RWPE2 (cell line): ENCODE results near the gene SERPINA5.

ENCODE experiments used
- ATAC-seq: fragments of 200-7000 bp; cut with Tn5 transposase; 3 replicates; pipeline ENCODE4 v1.9.1; 2021; ENCODE audit warnings: low read depth
- DNase-seq: peaks from one replicate; pipeline ENCODE4 v3.0.0-alpha.2; 2020; ENCODE audit warnings: low spot score
- H3K27ac ChIP-seq: fragments of 450-650 bp; 2 replicates; pipeline ENCODE4 v1.5.1; 2017; ENCODE audit warnings: mild to moderate bottlenecking; ENCODE audit not compliant: poor library complexity, severe bottlenecking
- H3K27me3 ChIP-seq: fragments of 250-450 bp; sonication (Bioruptor Pico); 2 replicates; pipeline ENCODE4 v1.5.1; 2021; ENCODE audit warnings: mild to moderate bottlenecking, moderate library complexity; ENCODE audit not compliant: insufficient read depth, poor library complexity, severe bottlenecking
- H3K36me3 ChIP-seq: fragments of 250-450 bp; sonication (Bioruptor Pico); 2 replicates; pipeline ENCODE4 v1.5.1; 2020; ENCODE audit warnings: low read depth, mild to moderate bottlenecking, moderate library complexity
- H3K4me1 ChIP-seq: fragments of 250-450 bp; sonication (Bioruptor Pico); 2 replicates; pipeline ENCODE4 v1.5.1; 2021; ENCODE audit warnings: mild to moderate bottlenecking, moderate library complexity; ENCODE audit not compliant: insufficient read depth, poor library complexity, severe bottlenecking
- H3K4me3 ChIP-seq: fragments of 250-450 bp; sonication (Bioruptor Pico); 2 replicates; pipeline ENCODE4 v1.5.1; 2021; ENCODE audit warnings: mild to moderate bottlenecking, moderate library complexity; ENCODE audit not compliant: severe bottlenecking
- H3K9me3 ChIP-seq: fragments of 250-450 bp; sonication (Bioruptor Pico); 2 replicates; pipeline ENCODE4 v1.5.1; 2021; ENCODE audit warnings: mild to moderate bottlenecking, moderate library complexity; ENCODE audit not compliant: severe bottlenecking
- TF ChIP-seq, protein P1 (sequence below): fragments of 450-650 bp; IDR thresholded peaks from one replicate; pipeline ENCODE4 v1.5.1; 2017; ENCODE audit warnings: mild to moderate bottlenecking, moderate library complexity; ENCODE audit not compliant: poor library complexity, severe bottlenecking

Gene SERPINA5

GRCh38 chr14:94586635-94587034, 5.4 kb downstream of the SERPINA5 start:
- Histone ChIP-seq H3K27ac (no peak overlapping the region), H3K4me1 (no peaks in the 10 kb centered on the region), H3K9me3 (peaks cover 2% of the 10 kb centered on the region), H3K4me3 (no peak overlapping the region), H3K27me3 (no peaks in the 10 kb centered on the region), H3K36me3 (no peaks in the 10 kb centered on the region)
- TF ChIP-seq, protein P1, sequence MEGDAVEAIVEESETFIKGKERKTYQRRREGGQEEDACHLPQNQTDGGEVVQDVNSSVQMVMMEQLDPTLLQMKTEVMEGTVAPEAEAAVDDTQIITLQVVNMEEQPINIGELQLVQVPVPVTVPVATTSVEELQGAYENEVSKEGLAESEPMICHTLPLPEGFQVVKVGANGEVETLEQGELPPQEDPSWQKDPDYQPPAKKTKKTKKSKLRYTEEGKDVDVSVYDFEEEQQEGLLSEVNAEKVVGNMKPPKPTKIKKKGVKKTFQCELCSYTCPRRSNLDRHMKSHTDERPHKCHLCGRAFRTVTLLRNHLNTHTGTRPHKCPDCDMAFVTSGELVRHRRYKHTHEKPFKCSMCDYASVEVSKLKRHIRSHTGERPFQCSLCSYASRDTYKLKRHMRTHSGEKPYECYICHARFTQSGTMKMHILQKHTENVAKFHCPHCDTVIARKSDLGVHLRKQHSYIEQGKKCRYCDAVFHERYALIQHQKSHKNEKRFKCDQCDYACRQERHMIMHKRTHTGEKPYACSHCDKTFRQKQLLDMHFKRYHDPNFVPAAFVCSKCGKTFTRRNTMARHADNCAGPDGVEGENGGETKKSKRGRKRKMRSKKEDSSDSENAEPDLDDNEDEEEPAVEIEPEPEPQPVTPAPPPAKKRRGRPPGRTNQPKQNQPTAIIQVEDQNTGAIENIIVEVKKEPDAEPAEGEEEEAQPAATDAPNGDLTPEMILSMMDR, result no peak
- DNase-seq, result no peak
- no peak for ATAC-seq

- ATAC-seq (no peak), DNase-seq (no peak)
- no peaks in the 10 kb centered on the region for H3K27me3 ChIP-seq
- no peaks in the 10 kb centered on the region for H3K4me1 ChIP-seq
- no peak overlapping the region for H3K4me3 ChIP-seq
- no peak overlapping the region for H3K27ac ChIP-seq
- peaks cover 2% of the 10 kb centered on the region for H3K9me3 ChIP-seq
- TF ChIP-seq, protein P1, result no peak
- no peaks in the 10 kb centered on the region for H3K36me3 ChIP-seq
These were observed 7.1 kb downstream of the SERPINA5 start for GRCh38 chr14:94588311-94588710.

DNA sequence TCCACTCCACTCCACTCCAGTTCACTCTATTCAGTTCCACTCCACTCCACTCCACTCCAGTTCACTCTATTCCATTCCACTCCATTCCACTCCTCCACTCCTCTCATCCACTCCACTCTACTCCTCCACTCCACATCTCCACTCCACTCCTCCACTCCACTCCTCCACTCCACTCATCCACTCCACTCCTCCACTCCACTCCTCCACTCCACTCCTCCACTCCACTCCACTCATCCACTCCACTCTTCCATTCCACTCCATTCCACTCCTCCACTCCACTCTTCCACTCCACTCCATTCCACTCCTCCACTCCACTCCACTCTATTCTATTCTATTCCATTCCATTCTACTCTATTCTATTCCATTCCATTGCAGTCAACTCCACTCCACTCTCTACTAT, 9.8 kb downstream of the SERPINA5 start:
- TF ChIP-seq, protein P1, result no peak
- H3K27me3 ChIP-seq, result no peaks in the 10 kb centered on the region
- no peak overlapping the region for H3K4me3 ChIP-seq
- no peaks in the 10 kb centered on the region for H3K9me3 ChIP-seq
- no peak for DNase-seq
- H3K4me1 ChIP-seq, result no peaks in the 10 kb centered on the region
- H3K27ac ChIP-seq, result no peak overlapping the region
- H3K36me3 ChIP-seq, result no peaks in the 10 kb centered on the region
- no peak for ATAC-seq

DNA sequence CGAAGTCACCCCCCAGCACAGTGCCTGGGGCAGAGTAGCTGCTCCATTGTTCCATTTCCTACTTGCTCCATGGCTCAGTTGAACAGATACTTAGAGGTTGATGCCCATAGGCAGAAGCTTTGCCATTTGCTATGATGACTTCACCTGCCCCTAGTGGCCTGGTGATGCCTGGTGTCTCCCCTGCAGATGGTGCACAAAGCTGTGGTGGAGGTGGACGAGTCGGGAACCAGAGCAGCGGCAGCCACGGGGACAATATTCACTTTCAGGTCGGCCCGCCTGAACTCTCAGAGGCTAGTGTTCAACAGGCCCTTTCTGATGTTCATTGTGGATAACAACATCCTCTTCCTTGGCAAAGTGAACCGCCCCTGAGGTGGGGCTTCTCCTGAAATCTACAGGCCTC, 10.6 kb downstream of the SERPINA5 start:
- TF ChIP-seq, protein P1, result no peak
- ATAC-seq, result no peak
- no peak overlapping the region for H3K27ac ChIP-seq
- no peaks in the 10 kb centered on the region for H3K36me3 ChIP-seq
- H3K4me3 ChIP-seq, result no peak overlapping the region
- no peaks in the 10 kb centered on the region for H3K9me3 ChIP-seq
- H3K4me1 ChIP-seq, result no peaks in the 10 kb centered on the region
- DNase-seq, result no peak
- H3K27me3 ChIP-seq, result no peaks in the 10 kb centered on the region

- ATAC-seq (no peak), DNase-seq (no peak)
- no peak overlapping the region for H3K4me3 ChIP-seq
- H3K27me3 ChIP-seq, result no peaks in the 10 kb centered on the region
- no peak overlapping the region for H3K27ac ChIP-seq
- no peaks in the 10 kb centered on the region for H3K36me3 ChIP-seq
- TF ChIP-seq, protein P1, result no peak
- no peaks in the 10 kb centered on the region for H3K9me3 ChIP-seq
- no peaks in the 10 kb centered on the region for H3K4me1 ChIP-seq
These were observed 11.2 kb downstream of the SERPINA5 start for GRCh38 chr14:94592457-94592856.
